Cardiac fibroblast (primary cell): Measurements from ENCODE around the gene GALNT18.

Source experiments
- DNase-seq, 2 donors: peaks; one replicate each; pipeline versions ENCODE4 v3.0.0 to v3.0.0-alpha.2; 2010; ENCODE audit warnings: low read depth in 2 of 2
- H3K4me3 ChIP-seq, 2 donors: replicated peaks in 1 of 2; 1 replicate in 1 of 2; 2 replicates in 1 of 2; pipeline ENCODE4 v1.5.1; 2011; ENCODE audit warnings: low read depth in 2 of 2, low read length in 2 of 2, mild to moderate bottlenecking in 2 of 2, moderate library complexity in 1 of 2
- TF ChIP-seq, protein P1 (sequence below): IDR thresholded peaks from one replicate; pipeline ENCODE4 v1.5.1; 2011; ENCODE audit warnings: low read depth, mild to moderate bottlenecking, low read length, inconsistent platforms

Gene GALNT18

DNA sequence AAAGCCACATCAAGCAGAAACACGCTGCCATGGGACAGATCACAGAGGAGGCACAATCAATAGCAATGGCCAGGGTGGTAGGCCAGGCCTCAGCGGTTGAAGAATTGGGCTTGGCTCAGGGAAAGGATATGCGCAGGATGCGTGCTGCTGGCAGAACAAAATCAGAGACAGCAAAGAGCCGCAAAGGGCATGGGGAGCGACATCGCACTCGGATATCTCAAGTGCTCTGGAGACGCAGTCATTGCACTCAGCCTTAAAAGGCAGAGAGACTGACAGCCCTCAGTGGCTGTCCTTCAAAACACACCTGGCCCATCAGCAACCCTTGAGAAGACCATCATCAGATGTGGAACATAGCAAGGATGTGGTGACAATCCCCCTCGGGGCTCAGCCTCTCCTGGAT lies 319.2 kb downstream of the GALNT18 start:
- TF ChIP-seq, protein P1, sequence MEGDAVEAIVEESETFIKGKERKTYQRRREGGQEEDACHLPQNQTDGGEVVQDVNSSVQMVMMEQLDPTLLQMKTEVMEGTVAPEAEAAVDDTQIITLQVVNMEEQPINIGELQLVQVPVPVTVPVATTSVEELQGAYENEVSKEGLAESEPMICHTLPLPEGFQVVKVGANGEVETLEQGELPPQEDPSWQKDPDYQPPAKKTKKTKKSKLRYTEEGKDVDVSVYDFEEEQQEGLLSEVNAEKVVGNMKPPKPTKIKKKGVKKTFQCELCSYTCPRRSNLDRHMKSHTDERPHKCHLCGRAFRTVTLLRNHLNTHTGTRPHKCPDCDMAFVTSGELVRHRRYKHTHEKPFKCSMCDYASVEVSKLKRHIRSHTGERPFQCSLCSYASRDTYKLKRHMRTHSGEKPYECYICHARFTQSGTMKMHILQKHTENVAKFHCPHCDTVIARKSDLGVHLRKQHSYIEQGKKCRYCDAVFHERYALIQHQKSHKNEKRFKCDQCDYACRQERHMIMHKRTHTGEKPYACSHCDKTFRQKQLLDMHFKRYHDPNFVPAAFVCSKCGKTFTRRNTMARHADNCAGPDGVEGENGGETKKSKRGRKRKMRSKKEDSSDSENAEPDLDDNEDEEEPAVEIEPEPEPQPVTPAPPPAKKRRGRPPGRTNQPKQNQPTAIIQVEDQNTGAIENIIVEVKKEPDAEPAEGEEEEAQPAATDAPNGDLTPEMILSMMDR, result no peak
- H3K4me3 ChIP-seq, result no peak overlapping the region
- DNase-seq, result no peak

DNA sequence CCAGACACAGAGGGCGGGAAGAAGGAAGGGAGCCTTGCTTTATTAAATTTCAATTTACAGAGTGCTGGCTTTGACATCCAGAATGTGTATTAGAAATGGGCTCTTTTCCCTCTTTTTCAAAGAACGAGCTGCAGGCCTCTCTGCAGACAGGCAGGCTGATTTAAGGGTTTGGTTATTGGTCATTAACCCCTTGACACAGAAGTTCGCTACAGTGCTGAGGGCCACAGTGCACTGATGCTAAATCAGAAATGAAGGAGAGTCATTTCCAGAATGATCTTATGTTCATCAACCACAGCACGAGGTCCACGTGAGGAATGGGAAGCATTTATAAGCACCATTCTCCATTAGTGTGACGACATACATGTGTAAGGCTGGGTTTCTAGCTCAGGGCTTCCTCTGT lies 320.6 kb downstream of the GALNT18 start:
- TF ChIP-seq, protein P1, result no peak
- no peak overlapping the region for H3K4me3 ChIP-seq
- DNase-seq, result no peak

DNA sequence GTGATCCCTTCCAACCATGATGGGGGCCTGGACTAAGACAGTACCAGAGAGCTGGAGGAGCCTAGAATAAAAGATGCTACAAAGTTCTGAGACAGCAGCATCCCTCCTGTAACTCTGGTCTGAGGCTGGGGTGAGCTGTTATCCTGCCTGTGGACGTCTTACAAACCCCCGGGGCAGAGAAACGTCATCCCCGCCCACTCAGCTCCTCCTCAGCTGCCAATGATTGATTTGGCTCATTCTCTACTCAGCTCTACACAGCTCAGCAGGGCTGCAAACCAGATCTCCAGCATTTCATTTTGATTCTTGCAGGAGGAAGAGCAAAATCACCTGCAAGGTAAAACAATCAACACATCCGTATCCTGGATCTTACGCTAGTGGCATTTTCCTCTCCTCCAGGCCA lies 324.2 kb downstream of the GALNT18 start:
- DNase-seq, result no peak
- no peak overlapping the region for H3K4me3 ChIP-seq
- TF ChIP-seq, protein P1, result no peak

DNA sequence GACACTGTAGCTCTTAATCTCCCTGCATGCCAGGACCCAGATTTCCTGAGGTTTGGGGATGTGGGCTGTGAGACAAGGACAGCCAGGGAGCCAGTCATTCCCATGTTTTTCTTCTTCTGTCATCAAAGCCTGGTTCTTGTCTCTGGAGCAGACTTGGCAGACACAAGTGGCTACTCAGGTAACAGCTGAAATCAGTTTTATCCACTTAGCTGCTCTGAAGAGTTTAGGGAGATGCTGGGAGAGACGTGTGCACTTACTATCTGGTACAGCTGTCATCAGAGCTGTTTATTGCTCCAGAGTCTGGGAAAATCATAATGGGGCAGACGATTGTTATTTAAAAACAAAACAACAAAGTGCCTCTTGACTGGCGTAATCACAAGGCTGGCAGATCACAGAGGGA lies 325.4 kb downstream of the GALNT18 start:
- TF ChIP-seq, protein P1, result no peak
- no peak for DNase-seq
- no peak overlapping the region for H3K4me3 ChIP-seq

DNA sequence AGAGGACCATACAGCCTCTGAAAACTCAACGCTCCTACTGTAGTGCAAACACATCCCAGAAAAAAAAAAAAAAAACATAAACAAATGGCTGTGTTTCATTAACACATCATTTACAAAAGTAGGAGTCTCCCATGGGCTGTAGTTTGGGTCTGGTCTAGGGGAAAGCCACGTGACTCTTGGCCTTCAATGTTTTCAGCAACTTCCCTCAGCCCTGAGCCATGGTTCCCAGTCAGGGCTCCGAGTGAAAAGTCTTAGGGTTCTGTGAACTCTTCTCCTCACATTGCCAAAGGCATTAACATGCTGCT lies 327.3 kb downstream of the GALNT18 start:
- TF ChIP-seq, protein P1, result no peak
- DNase-seq, result no peak
- no peak overlapping the region for H3K4me3 ChIP-seq

DNA sequence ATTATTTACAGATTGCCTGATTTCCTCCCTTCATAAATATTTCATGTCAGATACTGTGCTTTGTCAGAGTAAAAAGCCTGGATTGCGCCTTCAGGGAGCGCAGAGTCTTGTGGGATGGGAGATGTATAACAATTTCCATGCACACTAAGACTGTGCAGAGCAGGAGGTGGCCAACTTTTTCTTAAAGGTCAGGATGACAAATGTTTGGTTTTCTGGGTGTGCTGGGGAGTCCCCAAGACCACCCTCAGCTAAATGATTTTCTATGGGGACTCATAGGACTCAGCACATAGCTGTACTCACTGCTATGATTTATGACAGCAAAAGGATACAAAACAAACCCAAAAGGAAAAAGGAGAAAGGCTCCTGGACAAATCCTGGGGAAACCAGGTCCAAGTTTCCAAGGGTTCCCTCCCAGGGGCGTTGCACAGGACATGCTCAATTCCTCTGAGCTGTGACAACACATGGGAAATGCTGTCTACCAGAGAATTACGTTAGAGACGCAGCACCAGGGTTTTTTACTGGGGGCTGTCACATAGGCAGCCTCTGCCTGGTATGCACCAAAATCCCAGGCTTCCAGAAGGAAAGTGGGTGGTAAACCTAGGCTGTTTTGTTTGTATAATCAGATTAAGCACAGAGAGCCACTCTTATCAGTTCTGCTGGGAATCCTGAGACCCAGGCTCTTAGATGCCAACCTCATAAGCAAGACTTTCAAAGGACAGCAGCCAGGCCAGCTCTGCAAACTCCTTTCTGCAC lies 327.8 kb downstream of the GALNT18 start:
- H3K4me3 ChIP-seq, result no peak overlapping the region
- TF ChIP-seq, protein P1, result no peak
- no peak for DNase-seq

DNA sequence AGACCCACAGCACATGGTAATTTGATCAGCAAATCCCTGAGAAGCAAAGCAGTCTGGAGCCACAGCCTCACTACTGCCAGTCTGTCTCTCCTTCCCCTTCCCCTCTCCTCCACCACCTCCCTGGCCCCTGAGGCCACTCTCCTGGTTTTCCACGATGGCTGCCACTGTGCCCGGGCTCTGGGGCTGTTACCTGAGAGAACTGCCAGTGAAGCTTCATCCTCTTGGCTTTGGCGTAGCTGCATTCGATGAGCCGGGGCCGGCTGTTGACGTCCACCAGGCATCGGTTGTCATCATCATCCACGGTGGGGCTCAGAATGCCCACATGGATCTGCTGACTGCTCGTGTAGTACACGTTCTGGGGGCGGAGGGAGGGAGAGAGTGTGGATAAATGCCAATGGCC lies 329.0 kb downstream of the GALNT18 start:
- TF ChIP-seq, protein P1, result no peak
- no peak overlapping the region for H3K4me3 ChIP-seq
- no peak for DNase-seq
